ENCODE data around the gene MEGF10.

MEGF10 gene

GRCh38 chr5:127375544-127376091 is 85.0 kb downstream of the MEGF10 start:
- no peak for DNase-seq

- no peak for DNase-seq
Observed at GRCh38 chr5:127377651-127378050, 87.1 kb downstream of the MEGF10 start.

GRCh38 chr5:127385936-127386335 is 95.3 kb downstream of the MEGF10 start:
- DNase-seq, result no peak

- DNase-seq, result no peak
Observed at GRCh38 chr5:127386557-127386956, 96.0 kb downstream of the MEGF10 start.

GRCh38 chr5:127389601-127390000 is 99.0 kb downstream of the MEGF10 start:
- no peak for DNase-seq

- DNase-seq, result no peak
Observed at GRCh38 chr5:127392762-127393161, 102.2 kb downstream of the MEGF10 start.

GRCh38 chr5:127396490-127397155 is 106.0 kb downstream of the MEGF10 start:
- no peak for DNase-seq

- no peak for DNase-seq
Observed at GRCh38 chr5:127398508-127398907, 107.9 kb downstream of the MEGF10 start.

GRCh38 chr5:127399068-127399467 is 108.5 kb downstream of the MEGF10 start:
- no peak for DNase-seq

- no peak for DNase-seq
Observed at GRCh38 chr5:127400539-127400938, 109.9 kb downstream of the MEGF10 start.

GRCh38 chr5:127400946-127401670 is 110.5 kb downstream of the MEGF10 start:
- no peak for DNase-seq

GRCh38 chr5:127402361-127402760 is 111.8 kb downstream of the MEGF10 start:
- no peak for DNase-seq

GRCh38 chr5:127404190-127404589 is 113.6 kb downstream of the MEGF10 start:
- DNase-seq, result no peak

GRCh38 chr5:127406326-127407121 is 115.9 kb downstream of the MEGF10 start:
- DNase-seq, result no peak

GRCh38 chr5:127409246-127409917 is 118.8 kb downstream of the MEGF10 start:
- DNase-seq, result no peak

- DNase-seq, result no peak
Observed at GRCh38 chr5:127409921-127410675, 119.5 kb downstream of the MEGF10 start.

GRCh38 chr5:127410959-127411358 is 120.4 kb downstream of the MEGF10 start:
- DNase-seq, result no peak

- no peak for DNase-seq
Observed at GRCh38 chr5:127411381-127411780, 120.8 kb downstream of the MEGF10 start.

- DNase-seq, result no peak
Observed at GRCh38 chr5:127412698-127413097, 122.1 kb downstream of the MEGF10 start.

GRCh38 chr5:127415034-127415433 is 124.4 kb downstream of the MEGF10 start:
- no peak for DNase-seq

GRCh38 chr5:127416906-127417305 is 126.3 kb downstream of the MEGF10 start:
- no peak for DNase-seq

GRCh38 chr5:127417528-127417927 is 126.9 kb downstream of the MEGF10 start:
- DNase-seq, result no peak

Data from CD4-positive, alpha-beta T cell treated with Interferon gamma for 1 hour (primary cell).